GM10248 (cell line): ENCODE results near the gene SUMF1.

Experiments used
- CTCF ChIA-PET: fragments of 300-600 bp; sonication (Branson Sonifier 250); formaldehyde crosslinking; extraction: SDS; loops from one replicate; lab custom pipeline; 2021; ENCODE audit warnings: antibody characterized with exemption; lab: Yijun Ruan, JAX
- POLR2A ChIA-PET: fragments of 350-650 bp; sonication (Branson Sonifier 250); formaldehyde crosslinking; extraction: SDS; loops from one replicate; lab custom pipeline; 2020; ENCODE audit warnings: antibody characterized with exemption; lab: Yijun Ruan, JAX
- DNase-seq: peaks from one replicate; pipeline ENCODE4 v3.0.0; 2012; ENCODE audit errors: extremely low spot score
- CTCF ChIP-seq: IDR thresholded peaks from 2 replicates; pipeline ENCODE4 v1.5.1; 2012; ENCODE audit warnings: mild to moderate bottlenecking, low read depth; ENCODE audit errors: extremely low read depth, missing control alignments, control extremely low read depth

SUMF1 gene

DNA sequence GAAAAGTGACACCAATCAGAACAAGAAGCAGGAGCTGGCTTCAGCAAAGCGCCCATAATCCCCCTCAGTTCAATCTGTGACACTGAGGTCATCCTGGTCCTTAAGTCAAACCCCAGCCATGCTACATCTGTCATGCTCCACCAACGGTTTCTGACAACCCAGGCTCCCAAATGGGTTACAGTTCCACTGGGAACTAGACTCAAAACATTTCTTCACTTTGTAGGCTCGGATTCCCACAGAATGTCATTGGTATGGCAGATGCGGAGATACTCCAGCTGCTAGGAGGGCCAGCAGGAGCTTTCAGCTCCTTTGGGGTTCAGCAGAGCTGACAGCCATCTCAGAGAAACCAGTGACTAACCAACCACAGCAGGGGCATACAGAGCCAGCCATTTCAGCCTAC, 48.9 kb downstream of the SUMF1 start:
- DNase-seq, result no peak
- CTCF ChIA-PET, result no interaction called here
- no peak for TF ChIP-seq CTCF
- POLR2A ChIA-PET, result no interaction called here

GRCh38 chr3:4417449-4417848, 49.6 kb downstream of the SUMF1 start:
- TF ChIP-seq CTCF, result no peak
- ChIA-PET CTCF (no interaction called here), POLR2A (no interaction called here)
- no peak for DNase-seq

DNA sequence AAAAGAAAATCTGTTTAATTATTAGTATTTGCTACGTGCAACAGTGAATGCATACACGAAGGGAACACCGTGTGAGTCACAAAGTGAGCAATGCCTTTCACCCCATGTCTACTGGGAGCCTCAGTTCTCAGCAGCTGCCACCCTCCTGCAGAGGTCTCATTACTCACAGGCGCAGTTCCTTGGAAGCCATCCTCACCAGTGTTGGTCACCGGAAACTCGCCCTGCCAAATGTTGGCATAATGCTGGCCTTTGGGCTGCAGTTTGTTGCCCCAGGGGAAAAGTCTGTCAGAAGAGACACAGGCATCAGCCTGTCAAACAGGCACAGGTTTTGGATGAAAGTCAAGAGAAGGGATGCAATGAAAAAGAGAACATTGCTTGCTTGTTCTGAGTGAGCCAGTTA, 50.1 kb downstream of the SUMF1 start:
- CTCF ChIA-PET, result no interaction called here
- POLR2A ChIA-PET, result no interaction called here
- DNase-seq, result no peak
- TF ChIP-seq CTCF, result no peak

DNA sequence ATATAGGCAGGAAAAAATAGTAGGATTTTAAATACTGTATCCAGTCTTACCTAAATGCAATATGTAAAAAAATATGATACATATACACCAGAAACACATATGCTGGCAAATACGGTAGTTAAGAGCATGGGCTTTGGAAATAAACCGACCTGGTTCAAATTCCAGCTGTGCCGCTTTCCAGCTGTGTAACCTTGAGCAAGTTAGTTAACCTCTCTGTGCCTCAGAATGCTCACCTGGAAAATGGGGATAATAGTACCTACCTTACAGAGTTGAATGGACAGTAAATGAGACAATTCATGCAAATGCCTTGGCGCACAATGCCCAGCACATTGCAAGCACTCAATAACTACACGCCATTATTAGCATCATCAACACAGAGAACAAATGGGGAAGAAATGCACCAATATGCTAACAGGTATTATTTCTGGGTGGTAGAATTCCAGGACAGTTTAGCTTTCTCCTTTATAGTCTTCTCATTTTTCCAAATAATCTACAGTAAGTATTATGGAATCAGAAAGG, 50.6 kb downstream of the SUMF1 start:
- ChIA-PET CTCF (no interaction called here), POLR2A (no interaction called here)
- TF ChIP-seq CTCF, result no peak
- no peak for DNase-seq

DNA sequence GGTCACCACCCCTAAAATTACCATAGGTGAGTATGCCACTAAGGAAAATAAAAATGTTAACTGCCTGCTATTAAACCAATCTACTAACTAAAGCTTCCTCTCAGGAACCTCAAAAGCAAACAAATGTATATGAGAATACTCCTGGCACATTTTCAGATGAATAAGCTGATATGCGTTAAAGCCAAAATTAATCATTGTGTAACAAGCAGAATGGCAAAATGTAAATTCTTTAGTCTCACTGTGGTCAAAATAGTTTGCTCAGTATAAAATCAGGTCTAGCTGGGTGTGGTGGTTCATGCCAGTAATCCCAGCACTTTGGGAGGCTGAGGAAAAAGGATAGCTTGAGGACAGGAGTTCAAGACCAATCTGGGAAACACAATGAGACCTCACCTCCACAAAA, 53.6 kb downstream of the SUMF1 start:
- ChIA-PET POLR2A (no interaction called here), CTCF (interaction anchor here (1.4 to 1.9 kb wide), 2 partner anchors 11 to 15 kb away, joined by 5 to 9 read pairs; no protein-coding TSS in a partner anchor)
- TF ChIP-seq CTCF, result no peak
- DNase-seq, result no peak

- TF ChIP-seq CTCF, result no peak
- no peak for DNase-seq
- ChIA-PET POLR2A (interaction anchor here (0.5 kb wide), 1 partner anchor 8 kb away, joined by 3 read pairs; no protein-coding TSS in a partner anchor), CTCF (interaction anchor here (0.9 to 1.3 kb wide), 2 partner anchors 10 to 13 kb away, joined by 3 to 4 read pairs; no protein-coding TSS in a partner anchor)
Measured at GRCh38 chr3:4411833-4412232, 55.2 kb downstream of the SUMF1 start.
